Kidney tubule cell (primary cell): ENCODE measurements around the gene TEP1.
"Not testable (repeated sequence)": the region's sequence is repeated elsewhere in the genome, so short reads cannot be mapped to it uniquely, and the experiment has no call there.

Experiments used
- DNase-seq: peaks from one replicate; pipeline ENCODE4 v3.0.0-alpha.2; 2018; ENCODE audit warnings: low spot score

TEP1 gene

GRCh38 chr14:20412876-20413743, at the start of gene TEP1:
TSS of gene TEP1 (minus strand) at chr14:20413501. CDS start at chr14:20408439, 5,062 bp downstream.
- DNase-seq: peak; percentile 92

DNA sequence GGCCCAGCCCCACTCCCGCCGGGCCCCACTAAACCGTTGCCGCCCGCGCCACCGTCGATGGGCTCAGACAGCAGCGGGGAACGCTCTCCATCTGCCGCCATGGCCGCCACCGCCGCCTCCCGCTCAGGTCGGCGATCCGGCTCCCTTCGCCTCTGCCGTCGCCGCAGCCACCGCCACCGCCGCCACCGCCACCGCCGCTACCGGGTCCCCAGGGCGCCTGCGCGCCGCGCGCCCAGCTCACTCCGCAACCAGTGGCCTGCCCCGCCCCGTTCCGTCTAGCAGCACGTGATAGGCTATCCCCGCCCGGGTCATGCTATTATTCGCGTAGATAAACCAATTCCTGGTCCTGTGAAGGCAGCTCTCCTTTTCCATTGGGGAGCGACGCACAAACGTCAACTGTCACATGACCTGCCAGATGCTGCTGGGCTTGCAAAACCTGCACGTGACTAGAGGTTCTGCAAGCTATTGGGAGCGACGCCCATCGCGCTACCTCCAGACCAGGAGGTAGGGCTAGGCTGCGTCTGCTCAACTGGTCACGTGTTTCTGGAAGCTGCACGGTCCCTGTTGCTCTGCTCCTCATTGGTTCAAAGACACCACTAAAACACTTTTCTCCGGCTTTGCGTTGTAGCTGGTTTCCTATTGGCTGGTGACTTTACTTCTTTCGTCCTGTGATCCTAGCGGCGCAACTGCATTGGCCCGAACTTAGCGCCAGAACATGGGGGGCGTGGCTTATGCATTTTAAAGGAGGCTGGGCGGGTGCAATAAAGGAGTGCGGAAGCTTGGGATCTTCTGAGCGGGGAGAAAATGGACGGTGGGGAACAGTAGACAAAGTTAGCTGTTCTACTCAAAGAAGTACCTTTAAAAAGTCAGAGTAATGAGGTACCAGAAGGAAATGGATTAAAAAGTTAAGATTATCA, 48.2 kb upstream of the TEP1 start, which contains the start of gene PIP4P1:
Gene PIP4P1 (minus strand): TSS at position 210 of the 917 bp plus-strand sequence. CDS start 109 bp downstream, at position 101.
- peak; percentile 100 for DNase-seq

- DNase-seq: peak; percentile 38
Observed at GRCh38 chr14:20460458-20461224, 47.3 kb upstream of the TEP1 start.

GRCh38 chr14:20458031-20458789, 44.9 kb upstream of the TEP1 start:
- no peak for DNase-seq

GRCh38 chr14:20456971-20457370, 43.7 kb upstream of the TEP1 start:
- no peak for DNase-seq

DNA sequence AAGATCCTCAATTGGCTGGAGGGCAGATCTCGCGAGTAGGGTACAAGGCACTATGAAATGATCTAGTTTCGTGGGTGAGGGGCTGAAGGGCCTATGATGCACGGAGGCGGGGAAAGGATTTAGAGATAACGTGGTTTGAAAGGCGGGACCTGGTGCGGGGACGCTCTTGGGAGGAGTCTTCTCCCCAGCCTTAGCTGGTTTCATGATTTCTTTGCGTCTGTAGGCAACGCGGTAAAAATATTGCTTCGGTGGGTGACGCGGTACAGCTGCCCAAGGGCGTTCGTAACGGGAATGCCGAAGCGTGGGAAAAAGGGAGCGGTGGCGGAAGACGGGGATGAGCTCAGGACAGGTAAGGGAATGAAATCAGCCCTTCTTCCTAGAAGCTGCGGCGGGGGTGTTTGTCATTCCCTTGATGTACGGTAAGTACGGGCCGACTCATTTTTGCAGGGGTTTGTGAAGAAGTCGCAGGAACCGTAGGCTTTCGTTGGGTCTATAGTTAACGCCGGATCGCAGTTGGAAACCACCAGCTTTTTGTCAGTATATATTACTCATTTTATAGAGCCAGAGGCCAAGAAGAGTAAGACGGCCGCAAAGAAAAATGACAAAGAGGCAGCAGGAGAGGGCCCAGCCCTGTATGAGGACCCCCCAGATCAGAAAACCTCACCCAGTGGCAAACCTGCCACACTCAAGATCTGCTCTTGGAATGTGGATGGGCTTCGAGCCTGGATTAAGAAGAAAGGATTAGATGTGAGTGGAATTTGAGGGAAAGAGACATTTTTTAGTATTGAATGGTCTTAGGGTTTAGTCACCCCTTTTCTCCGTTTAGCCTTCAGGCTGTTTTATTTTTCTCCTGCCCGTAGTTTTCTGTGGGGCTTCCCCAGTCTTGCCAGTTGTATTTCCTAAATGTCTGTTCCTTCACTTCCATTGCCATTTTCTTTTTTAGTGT, 42.3 kb upstream of the TEP1 start:
- DNase-seq: peak; percentile 87

DNA sequence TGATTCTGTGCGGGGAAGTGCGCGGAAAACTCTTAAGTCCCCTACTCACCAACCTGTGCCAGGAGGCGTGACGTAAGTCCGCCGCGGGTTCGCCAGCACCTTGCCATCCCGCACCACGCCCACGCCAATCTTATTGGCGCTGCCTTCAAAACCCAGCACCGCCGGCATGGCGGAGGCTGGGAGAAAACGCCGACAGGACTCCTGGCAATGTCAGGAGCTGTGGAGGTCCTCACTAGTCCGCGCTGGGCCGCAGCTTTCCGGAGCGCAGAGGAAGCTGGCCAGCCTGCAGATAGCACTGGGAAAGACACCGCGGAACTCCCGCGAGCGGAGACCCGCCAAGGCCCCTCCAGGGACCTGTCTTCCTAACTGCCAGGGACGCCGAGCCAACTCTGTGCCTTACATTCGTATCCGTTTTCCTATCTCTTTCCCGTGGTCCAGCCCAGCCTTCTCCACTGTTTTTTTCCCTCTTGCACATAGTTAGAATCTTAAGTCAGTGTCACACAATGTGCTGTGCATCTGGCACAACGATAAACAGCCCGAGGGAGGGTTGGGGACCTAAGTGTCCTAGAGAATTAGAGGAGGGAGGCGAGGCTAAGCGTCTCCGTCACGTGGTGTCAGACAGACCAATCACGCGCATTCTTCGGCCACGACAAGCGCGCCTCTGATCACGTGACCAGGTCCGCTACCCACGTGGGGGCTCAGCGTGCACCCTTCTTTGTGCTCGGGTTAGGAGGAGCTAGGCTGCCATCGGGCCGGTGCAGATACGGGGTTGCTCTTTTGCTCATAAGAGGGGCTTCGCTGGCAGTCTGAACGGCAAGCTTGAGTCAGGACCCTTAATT, 41.4 kb upstream of the TEP1 start, which contains the start of the genes APEX1 and OSGEP:
Gene APEX1 (plus strand): TSS at position 711 of the 839 bp plus-strand sequence. CDS start 420 bp downstream, outside the sequence.
Gene OSGEP (minus strand): TSS at position 297 of the 839 bp plus-strand sequence. CDS start 129 bp downstream, at position 168.
- peak; percentile 99 for DNase-seq

GRCh38 chr14:20452831-20453230, 39.5 kb upstream of the TEP1 start:
- DNase-seq: not testable (repeated sequence)

DNA sequence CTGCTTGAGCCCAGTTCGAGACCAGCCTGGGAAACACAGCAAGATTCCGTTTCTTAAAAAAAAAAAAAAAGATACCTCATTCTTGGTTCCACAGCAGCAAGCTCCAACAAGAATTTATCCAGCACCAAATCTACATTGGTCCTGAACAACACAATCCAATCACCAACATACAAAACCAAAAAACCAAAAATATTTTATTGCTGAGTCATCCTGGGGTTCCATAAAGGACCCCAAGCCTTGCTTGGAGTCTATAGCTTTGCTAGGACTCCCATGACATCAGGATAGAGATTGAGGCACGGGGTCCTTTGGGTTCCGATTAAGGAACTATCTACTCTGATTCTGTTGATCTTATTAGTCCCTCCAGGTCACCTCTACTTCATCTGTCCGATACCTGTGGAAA, 33.6 kb upstream of the TEP1 start:
- DNase-seq: no peak

DNA sequence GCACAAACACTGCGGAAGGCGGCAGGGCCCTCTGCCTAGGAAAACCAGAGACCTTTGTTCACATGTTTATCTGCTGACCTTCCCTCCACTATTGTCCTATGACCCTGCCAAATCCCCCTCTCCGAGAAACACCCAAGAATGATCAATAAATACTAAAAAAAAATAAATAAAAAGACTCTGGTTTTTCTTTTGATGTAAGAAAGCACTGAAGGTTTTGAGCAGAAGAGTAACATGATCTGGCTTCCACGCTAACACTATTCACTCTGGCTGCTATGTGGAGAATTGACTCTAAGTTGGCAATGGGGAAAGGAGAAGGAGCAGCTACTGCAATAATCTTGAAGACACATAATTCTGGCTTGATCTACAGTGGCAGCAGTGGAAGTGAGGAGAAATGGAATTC, 30.3 kb upstream of the TEP1 start:
- DNase-seq: not testable (repeated sequence)

DNA sequence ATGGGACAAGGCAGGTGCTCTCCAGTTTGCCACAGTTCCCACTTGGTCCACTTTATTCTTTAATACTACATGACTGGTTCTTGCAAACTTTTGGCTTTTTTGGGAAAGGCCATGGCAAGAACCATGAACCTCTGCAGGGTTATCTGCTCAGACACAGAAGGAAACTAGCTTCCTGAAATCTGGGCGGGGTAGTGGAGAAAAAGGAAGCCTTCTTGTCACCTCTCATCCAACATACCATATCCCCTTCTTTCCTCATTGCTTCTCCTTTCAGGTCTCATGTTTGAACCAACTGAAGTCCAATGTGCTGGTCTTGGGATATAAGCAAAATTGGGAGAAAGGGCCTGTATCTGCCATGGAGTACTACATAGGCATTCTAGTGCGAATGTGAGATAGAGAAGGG, 28.2 kb upstream of the TEP1 start:
- no peak for DNase-seq

- DNase-seq: no peak
Observed at GRCh38 chr14:20440882-20441281, 27.6 kb upstream of the TEP1 start.

GRCh38 chr14:20440465-20440864, 27.2 kb upstream of the TEP1 start:
- no peak for DNase-seq

DNA sequence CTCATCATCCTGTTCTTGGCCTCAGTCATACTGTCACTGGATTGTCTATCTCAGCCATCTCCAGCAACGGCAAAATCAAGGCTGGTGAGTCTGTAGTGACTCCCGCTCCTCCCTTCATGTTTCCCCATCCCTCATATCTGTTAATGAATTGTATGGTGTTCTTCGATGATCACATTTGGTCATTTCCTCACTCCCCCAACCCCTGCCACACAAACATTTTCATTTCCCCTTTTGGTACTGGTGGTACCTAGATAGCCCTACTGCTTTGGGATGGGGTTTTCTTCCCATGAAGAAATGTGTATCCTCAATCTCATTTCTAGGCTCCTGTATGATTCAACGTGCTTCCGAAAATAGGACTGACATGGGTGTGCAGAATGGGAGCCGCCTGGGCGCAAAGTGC, 25.4 kb upstream of the TEP1 start:
- no peak for DNase-seq

GRCh38 chr14:20436363-20436755, 23.1 kb upstream of the TEP1 start:
- DNase-seq: no peak

DNA sequence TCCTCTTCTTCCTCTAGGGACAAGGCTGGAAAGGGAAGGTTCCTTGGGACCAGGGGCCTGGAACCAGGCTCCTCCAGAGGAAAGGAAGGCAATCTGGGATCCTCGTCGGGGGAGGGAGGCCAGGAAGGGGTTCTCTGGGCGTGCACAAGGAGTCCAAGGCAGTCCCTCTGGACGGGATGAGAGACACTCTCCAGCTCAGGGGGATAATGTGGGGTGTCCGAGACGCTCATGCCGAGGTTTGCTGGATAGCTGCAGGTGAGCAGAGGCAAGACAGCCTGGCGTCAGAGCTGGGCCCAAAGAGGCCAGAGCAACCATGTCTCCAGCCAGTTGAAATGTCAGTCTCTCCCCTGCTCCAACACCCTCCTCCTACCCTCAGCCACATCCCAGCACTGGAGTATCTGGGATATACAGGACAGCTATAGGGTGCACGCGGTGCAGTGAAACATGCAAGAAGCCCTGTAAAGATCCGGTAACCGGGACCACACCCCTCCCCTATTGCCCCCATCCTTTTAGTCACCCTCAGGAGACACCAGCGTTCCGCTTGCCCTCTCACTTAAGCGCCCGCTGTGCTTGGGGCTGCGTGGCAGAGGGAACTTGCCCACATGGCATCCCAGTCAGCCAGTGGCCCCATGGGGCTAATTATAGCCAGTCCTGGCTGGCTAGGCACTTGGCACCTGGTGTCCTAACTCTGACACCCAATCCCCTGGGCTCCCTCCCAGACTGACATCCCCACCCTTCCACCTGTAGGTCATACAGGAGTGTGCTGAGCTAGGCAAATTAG, 22.5 kb upstream of the TEP1 start, which contains the start of gene KLHL33:
Gene KLHL33 (minus strand): TSS at position 585 of the 781 bp plus-strand sequence. CDS start 355 bp downstream, at position 230.
- no peak for DNase-seq

- no peak for DNase-seq
Observed at GRCh38 chr14:20434701-20435581, 21.6 kb upstream of the TEP1 start.
